Measurements from ENCODE around the gene TSPAN4. TPM values are rescaled to one million over a fixed set of nuclear protein-coding genes. Genes with fewer than 3 reads are reported as not detected.

TSPAN4 gene
- total and polyA plus RNA-seq, 9 of the 15 experiments (the other 6 are each of a cell fraction or from before 2014, with no cell fraction given) = 0.07 to 31.0 (median 15.7) TPM

DNA sequence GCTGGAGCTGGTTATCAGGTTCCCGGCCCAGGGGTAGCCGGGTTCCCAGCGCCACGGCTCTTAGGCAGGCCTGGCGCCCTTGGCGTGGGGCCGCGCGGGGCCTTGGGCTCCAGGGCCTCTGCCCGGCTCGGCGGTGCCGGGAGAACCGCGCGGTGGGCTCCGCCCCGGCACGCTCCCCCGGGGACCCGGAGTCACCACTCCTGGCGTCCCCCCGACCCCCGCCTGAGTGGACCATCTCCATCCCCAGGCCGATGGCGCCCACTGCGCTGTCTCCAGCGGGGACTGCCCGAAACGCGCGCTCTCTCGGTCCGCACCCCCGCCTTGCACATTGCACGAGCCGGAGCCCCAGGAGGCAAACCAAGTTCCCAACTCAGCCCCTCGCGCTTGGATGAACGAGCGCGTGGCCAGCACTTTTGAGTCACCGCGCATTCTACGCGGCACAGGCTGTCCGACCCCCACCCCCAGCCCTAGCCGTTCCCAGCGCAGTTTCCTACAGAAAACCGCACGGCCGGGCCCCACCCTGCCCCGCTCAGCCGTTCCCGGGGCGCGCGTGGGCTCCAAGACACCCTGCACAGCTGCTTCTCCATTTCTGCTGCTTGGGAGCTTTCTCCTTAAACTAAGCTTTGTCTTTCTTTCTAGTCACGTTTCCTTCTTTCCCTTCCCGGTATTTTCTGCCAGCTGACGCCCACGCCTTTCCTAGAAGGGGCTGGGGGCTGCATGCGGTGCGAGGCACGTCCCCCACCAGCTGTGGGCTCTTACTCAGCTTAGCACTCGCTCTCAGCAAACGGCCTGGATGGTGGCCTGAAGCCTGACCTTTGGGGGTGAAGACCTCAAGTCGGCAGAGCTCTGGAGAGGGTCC, 68.6 kb downstream of the TSPAN4 start (continued):
- TF ChIP-seq, protein P1, sequence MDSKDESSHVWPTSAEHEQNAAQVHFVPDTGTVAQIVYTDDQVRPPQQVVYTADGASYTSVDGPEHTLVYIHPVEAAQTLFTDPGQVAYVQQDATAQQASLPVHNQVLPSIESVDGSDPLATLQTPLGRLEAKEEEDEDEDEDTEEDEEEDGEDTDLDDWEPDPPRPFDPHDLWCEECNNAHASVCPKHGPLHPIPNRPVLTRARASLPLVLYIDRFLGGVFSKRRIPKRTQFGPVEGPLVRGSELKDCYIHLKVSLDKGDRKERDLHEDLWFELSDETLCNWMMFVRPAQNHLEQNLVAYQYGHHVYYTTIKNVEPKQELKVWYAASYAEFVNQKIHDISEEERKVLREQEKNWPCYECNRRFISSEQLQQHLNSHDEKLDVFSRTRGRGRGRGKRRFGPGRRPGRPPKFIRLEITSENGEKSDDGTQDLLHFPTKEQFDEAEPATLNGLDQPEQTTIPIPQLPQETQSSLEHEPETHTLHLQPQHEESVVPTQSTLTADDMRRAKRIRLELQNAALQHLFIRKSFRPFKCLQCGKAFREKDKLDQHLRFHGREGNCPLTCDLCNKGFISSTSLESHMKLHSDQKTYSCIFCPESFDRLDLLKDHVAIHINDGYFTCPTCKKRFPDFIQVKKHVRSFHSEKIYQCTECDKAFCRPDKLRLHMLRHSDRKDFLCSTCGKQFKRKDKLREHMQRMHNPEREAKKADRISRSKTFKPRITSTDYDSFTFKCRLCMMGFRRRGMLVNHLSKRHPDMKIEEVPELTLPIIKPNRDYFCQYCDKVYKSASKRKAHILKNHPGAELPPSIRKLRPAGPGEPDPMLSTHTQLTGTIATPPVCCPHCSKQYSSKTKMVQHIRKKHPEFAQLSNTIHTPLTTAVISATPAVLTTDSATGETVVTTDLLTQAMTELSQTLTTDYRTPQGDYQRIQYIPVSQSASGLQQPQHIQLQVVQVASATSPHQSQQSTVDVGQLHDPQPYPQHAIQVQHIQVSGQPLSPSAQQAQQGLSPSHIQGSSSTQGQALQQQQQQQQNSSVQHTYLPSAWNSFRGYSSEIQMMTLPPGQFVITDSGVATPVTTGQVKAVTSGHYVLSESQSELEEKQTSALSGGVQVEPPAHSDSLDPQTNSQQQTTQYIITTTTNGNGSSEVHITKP (IDR thresholded peaks at IDR 0.05; ENCODE audit: partially characterized antibody) = peak; percentile 96
- TF ChIP-seq, protein P2, sequence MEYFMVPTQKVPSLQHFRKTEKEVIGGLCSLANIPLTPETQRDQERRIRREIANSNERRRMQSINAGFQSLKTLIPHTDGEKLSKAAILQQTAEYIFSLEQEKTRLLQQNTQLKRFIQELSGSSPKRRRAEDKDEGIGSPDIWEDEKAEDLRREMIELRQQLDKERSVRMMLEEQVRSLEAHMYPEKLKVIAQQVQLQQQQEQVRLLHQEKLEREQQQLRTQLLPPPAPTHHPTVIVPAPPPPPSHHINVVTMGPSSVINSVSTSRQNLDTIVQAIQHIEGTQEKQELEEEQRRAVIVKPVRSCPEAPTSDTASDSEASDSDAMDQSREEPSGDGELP (CRISPR knock-in tag; IDR thresholded peaks at IDR 0.05; ENCODE audit: borderline replicate concordance) = peak; percentile 75
- no peak for TF ChIP-seq ETV1 (tag; conservative IDR thresholded peaks at IDR 0.05; ENCODE audit: low read depth)
- TF ChIP-seq, protein P3, sequence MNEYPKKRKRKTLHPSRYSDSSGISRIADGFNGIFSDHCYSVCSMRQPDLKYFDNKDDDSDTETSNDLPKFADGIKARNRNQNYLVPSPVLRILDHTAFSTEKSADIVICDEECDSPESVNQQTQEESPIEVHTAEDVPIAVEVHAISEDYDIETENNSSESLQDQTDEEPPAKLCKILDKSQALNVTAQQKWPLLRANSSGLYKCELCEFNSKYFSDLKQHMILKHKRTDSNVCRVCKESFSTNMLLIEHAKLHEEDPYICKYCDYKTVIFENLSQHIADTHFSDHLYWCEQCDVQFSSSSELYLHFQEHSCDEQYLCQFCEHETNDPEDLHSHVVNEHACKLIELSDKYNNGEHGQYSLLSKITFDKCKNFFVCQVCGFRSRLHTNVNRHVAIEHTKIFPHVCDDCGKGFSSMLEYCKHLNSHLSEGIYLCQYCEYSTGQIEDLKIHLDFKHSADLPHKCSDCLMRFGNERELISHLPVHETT (CRISPR knock-in tag; conservative IDR thresholded peaks at IDR 0.05 in 1 of 2, IDR thresholded peaks at IDR 0.05 in 1 of 2) = no peak; a peak in 1 of 4 replicates
- no peak for TF ChIP-seq MCM7 (IDR thresholded peaks at IDR 0.05)
- peak; percentile 8 to 49 (median 14) for TF ChIP-seq YY1 (IDR thresholded peaks at IDR 0.05; ENCODE audit: borderline replicate concordance in 1 of 3, control insufficient read depth in 1 of 3, extremely low read depth in 1 of 3, insufficient read depth in 3 of 3, insufficient read length in 1 of 3, insufficient replicate concordance in 2 of 3, low read depth in 1 of 3, low read length in 2 of 3)
- TF ChIP-seq FIP1L1 (IDR thresholded peaks at IDR 0.05; ENCODE audit: low read depth, low read length, poor library complexity, severe bottlenecking) = no peak
- TF ChIP-seq ZNF699 (CRISPR knock-in tag; IDR thresholded peaks at IDR 0.05; ENCODE audit: insufficient replicate concordance) = no peak
- TF ChIP-seq CREM (IDR thresholded peaks at IDR 0.05; ENCODE audit: low read depth) = no peak; the same call in 1 of the 2 replicates
- TF ChIP-seq POLR2A (conservative IDR thresholded peaks at IDR 0.05) = peak; percentile 69
- TF ChIP-seq PTBP1 (IDR thresholded peaks at IDR 0.05; ENCODE audit: low read depth, low read length) = no peak

All from K562 (cell line).